Upper lobe of right lung (tissue), 1 donor: ENCODE results near the gene MRPS5. TPM values are rescaled to one million over a fixed set of nuclear protein-coding genes. Genes with fewer than 3 reads are reported as not detected.

Source experiments
- ATAC-seq: fragments of 200-7000 bp; cut with Tn5 transposase; one replicate; pipeline ENCODE4 v1.9.1; 2020; ENCODE audit warnings: mild to moderate bottlenecking, moderate library complexity
- DNase-seq: peaks from one replicate; pipeline ENCODE4 v3.0.0-alpha.2; 2020
- H3K27ac ChIP-seq: fragments of 200-600 bp; one replicate; pipeline ENCODE4 v1.8.0; 2022
- H3K27me3 ChIP-seq: fragments of 200-600 bp; one replicate; pipeline ENCODE4 v1.8.0; 2022; ENCODE audit warnings: mild to moderate bottlenecking
- H3K36me3 ChIP-seq: fragments of 200-600 bp; one replicate; pipeline ENCODE4 v1.8.0; 2022
- H3K4me1 ChIP-seq: fragments of 200-600 bp; one replicate; pipeline ENCODE4 v1.8.0; 2022
- H3K4me3 ChIP-seq: fragments of 200-600 bp; one replicate; pipeline ENCODE4 v1.8.0; 2022; ENCODE audit warnings: mild to moderate bottlenecking
- H3K9me3 ChIP-seq: fragments of 200-600 bp; one replicate; pipeline ENCODE4 v1.8.0; 2022
- intact Hi-C: fragments of 100-400 bp; cut with DNase I; formaldehyde crosslinking; loops from one replicate; pipeline ENCODE4 v1.11.0; 2022
- total RNA-seq: library from RNA; stranded (reverse); fragmentation: NEBNext Ultra II Directional; extraction: Animal tissue kit (Norgen Biotek cat#: 25700); gene quantifications from one replicate; pipeline ENCODE4 v1.2.1, GENCODE V29; 2021
- TF ChIP-seq, protein P1 (sequence below): fragments of 200-600 bp; IDR thresholded peaks from one replicate; pipeline ENCODE4 v1.8.0; 2022; ENCODE audit warnings: antibody characterized with exemption
- donor health status: DM: no; HTN: yes; CAD: no; lungs with severe emphysema.

Gene MRPS5
- total RNA-seq, 1 donor from 2014 or later, result 55.2 TPM

GRCh38 chr2:95061601-95062183 is 59.9 kb downstream of the MRPS5 start:
- H3K36me3 ChIP-seq, result no peaks in the 10 kb centered on the region
- no peaks in the 10 kb centered on the region for H3K27me3 ChIP-seq
- H3K4me3 ChIP-seq, result no peak overlapping the region
- intact Hi-C loops, result no loop called here
- DNase-seq, result peak; percentile 34
- H3K27ac ChIP-seq, result no peak overlapping the region
- no peaks in the 10 kb centered on the region for H3K9me3 ChIP-seq
- ATAC-seq, result no peak
- H3K4me1 ChIP-seq, result no peaks in the 10 kb centered on the region
- TF ChIP-seq, protein P1, sequence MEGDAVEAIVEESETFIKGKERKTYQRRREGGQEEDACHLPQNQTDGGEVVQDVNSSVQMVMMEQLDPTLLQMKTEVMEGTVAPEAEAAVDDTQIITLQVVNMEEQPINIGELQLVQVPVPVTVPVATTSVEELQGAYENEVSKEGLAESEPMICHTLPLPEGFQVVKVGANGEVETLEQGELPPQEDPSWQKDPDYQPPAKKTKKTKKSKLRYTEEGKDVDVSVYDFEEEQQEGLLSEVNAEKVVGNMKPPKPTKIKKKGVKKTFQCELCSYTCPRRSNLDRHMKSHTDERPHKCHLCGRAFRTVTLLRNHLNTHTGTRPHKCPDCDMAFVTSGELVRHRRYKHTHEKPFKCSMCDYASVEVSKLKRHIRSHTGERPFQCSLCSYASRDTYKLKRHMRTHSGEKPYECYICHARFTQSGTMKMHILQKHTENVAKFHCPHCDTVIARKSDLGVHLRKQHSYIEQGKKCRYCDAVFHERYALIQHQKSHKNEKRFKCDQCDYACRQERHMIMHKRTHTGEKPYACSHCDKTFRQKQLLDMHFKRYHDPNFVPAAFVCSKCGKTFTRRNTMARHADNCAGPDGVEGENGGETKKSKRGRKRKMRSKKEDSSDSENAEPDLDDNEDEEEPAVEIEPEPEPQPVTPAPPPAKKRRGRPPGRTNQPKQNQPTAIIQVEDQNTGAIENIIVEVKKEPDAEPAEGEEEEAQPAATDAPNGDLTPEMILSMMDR, result no peak

DNA sequence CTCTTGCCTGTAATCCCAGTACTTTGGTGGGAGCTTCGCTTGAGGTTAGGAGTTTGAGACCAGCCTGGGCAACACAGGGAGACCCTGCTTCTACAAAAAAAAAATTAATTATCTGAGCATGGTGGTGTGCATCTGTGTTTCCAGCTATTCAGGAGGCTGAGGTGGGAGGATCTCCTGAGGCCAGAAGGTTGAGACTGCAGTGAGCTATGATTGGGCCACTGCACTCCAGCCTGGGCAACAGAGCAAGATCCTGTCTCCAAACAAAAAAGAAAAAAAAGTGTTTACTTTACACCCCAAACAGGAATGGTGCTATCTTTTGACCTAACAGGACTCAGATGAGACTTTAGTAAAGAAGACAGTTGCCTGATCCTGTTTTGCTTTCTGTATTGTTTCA is 60.5 kb downstream of the MRPS5 start:
- Histone ChIP-seq H3K36me3 (no peaks in the 10 kb centered on the region), H3K27ac (no peak overlapping the region), H3K4me3 (no peak overlapping the region), H3K9me3 (no peaks in the 10 kb centered on the region), H3K27me3 (no peaks in the 10 kb centered on the region), H3K4me1 (no peaks in the 10 kb centered on the region)
- DNase-seq (no peak), ATAC-seq (no peak)
- intact Hi-C loops, result no loop called here
- TF ChIP-seq, protein P1, result no peak

GRCh38 chr2:95060446-95061118 is 61.0 kb downstream of the MRPS5 start:
- Histone ChIP-seq H3K4me1 (no peaks in the 10 kb centered on the region), H3K4me3 (no peak overlapping the region), H3K27ac (no peak overlapping the region), H3K27me3 (no peaks in the 10 kb centered on the region), H3K9me3 (no peaks in the 10 kb centered on the region), H3K36me3 (no peaks in the 10 kb centered on the region)
- DNase-seq, result no peak
- intact Hi-C loops, result no loop called here
- ATAC-seq, result no peak
- TF ChIP-seq, protein P1, result no peak

DNA sequence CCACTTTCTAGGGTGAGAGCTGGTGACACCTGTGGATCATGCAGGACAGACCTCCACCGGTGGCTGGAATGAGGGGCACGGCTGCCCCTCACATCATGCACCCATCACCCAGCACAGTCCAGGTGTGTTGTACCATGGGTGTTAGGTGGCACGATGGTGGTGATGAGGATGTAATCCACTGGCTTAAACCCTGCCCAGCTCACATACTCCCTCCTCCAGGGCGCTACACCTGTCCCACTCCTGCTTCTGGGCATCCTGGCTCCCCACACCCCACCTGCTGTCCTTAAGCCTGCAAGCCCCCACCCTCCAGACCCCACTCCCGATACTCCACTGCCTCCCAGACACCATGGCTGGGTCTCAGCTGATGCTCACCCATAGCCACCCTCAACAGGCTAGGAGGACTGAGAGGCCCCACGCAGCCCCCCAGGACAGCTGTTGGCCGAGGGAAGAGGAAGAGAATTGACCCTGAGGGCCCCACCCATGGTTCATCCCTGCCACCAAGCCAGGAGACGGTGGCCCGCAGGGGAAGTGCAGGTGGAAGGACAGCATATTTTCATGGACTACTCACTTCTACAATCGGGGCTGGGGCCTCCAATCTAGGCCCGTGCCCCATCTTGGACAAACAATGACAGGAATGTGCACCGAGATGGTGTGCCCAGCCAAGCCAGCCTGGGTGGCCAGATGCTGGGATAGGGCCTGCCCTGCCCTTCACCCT is 61.8 kb downstream of the MRPS5 start:
- H3K9me3 ChIP-seq, result no peaks in the 10 kb centered on the region
- H3K4me3 ChIP-seq, result no peak overlapping the region
- no peaks in the 10 kb centered on the region for H3K4me1 ChIP-seq
- no peaks in the 10 kb centered on the region for H3K36me3 ChIP-seq
- intact Hi-C loops, result no loop called here
- H3K27ac ChIP-seq, result no peak overlapping the region
- peak; percentile 8 for ATAC-seq
- TF ChIP-seq, protein P1, result no peak
- DNase-seq, result peak; percentile 40
- H3K27me3 ChIP-seq, result no peaks in the 10 kb centered on the region

GRCh38 chr2:95058989-95059641 is 62.5 kb downstream of the MRPS5 start:
- no peaks in the 10 kb centered on the region for H3K27me3 ChIP-seq
- no peaks in the 10 kb centered on the region for H3K36me3 ChIP-seq
- peak; percentile 4 for ATAC-seq
- no peak overlapping the region for H3K27ac ChIP-seq
- intact Hi-C loops, result no loop called here
- peak; percentile 59 for DNase-seq
- no peak overlapping the region for H3K4me3 ChIP-seq
- no peaks in the 10 kb centered on the region for H3K9me3 ChIP-seq
- no peaks in the 10 kb centered on the region for H3K4me1 ChIP-seq
- TF ChIP-seq, protein P1, result no peak
